GM20431 (cell line): ENCODE data around the gene PDZD2.
"Not testable (repeated sequence)": the region's sequence is repeated elsewhere in the genome, so short reads cannot be mapped to it uniquely, and the experiment has no call there.

Experiments
- in situ Hi-C: fragments of 300-500 bp; cut with MseI, MboI; formaldehyde crosslinking; loops from one replicate; pipeline ENCODE4 v1.15.0; 2020; ENCODE audit warnings: low sequenced_read_pairs; ENCODE audit not compliant: unreplicated experiment

Gene PDZD2

DNA sequence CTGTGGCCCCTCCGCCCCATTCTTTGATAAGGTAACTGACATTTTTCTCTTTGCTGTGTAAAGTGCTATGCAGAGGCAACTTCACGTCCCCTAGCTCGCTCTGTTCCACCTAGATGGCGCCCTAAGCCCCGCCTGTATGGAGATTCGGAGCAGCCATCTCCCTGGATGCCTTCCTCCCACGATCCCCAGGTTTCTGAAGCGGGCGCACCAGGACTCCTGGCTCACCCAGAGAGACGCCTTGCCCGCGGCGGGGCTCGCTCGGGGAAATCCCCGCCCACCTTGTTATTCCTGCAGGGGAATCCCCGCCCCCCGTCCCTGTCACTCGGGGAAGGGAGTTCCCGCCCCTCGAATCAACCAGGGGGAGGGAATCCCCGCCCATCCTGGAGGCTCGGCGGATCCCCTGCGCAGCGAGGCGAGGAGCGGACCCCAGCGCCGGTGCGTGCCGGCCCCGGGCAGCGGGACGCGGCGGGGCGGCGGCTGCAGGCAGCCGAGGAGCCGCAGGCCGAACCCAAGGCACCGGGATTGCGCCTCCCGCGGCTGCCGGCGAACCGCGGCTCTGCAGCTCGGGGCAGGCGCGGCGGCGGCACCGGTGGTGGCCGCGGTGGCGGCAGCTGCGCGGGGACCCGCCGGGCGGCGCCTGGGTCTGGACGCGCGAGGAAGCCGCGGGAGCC, at the start of gene PDZD2:
Gene PDZD2, plus strand, starts transcription at position 384 of the 671 bp plus-strand sequence.
- in situ Hi-C loops = no loop called here

- in situ Hi-C loops = loop anchor here (25.0 kb wide), 2 partner anchors 219 to 494 kb away; no protein-coding TSS in a partner anchor
Observed at GRCh38 chr5:31593665-31594064, 45.3 kb upstream of the PDZD2 start.

- in situ Hi-C loops = loop anchor here (25.0 kb wide), 2 partner anchors 216 to 491 kb away; no protein-coding TSS in a partner anchor
Observed at GRCh38 chr5:31596354-31596753, 42.6 kb upstream of the PDZD2 start.

DNA sequence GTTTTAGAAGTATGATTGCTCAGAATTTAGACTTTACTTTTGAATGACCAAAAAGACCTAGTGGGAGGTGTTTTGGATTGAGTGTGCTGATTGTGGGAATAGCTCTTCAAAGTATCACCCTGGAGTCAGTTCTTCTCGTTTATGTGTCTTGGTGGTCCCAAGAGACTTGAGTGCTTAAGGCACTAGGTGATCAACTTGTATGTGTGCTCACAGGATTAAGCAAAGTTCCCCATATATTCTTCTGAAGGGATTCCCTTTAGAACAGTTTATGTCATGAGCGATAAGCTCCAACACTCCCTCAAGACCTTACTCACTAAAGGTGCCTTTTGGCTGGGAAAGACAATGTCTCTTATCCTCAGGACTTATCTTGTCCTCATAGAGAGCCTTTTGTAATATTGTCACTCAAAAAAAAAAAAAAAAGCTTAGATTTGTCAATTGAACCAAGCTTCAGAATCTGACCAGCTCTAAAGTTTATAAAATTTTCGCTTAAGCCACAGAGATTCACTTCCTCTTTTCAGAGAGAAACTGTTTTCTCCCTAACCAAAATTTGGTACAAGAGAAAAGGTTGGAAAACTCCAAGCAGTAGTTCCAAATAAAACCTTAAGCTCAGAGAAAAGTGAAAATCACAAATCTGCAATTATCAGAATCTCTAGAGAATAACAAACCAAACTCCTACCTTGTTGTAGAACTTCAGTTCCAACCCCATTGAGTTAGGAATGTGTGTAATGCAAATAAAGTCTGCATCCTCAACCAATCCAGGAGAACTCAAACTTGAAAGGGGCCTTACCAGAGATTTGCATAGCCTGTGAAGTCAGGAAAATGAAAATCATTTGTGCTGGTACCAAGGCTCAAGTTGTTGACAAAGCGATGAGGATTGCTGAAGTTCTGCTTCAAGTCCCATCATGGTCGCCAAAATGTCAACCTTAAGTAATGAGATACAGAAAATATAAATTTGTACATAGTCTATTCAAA, 40.0 kb upstream of the PDZD2 start:
- in situ Hi-C loops = loop anchor here (25.0 kb wide), 2 partner anchors 213 to 488 kb away; no protein-coding TSS in a partner anchor

GRCh38 chr5:31602305-31602704, 36.6 kb upstream of the PDZD2 start:
- in situ Hi-C loops = not testable (repeated sequence)

- in situ Hi-C loops = no loop called here
Observed at GRCh38 chr5:31604240-31604639, 34.7 kb upstream of the PDZD2 start.

- in situ Hi-C loops = no loop called here
Observed at GRCh38 chr5:31604644-31605043, 34.3 kb upstream of the PDZD2 start.

- in situ Hi-C loops = no loop called here
Observed at GRCh38 chr5:31605920-31606319, 33.0 kb upstream of the PDZD2 start.

- in situ Hi-C loops = no loop called here
Observed at GRCh38 chr5:31607546-31607945, 31.4 kb upstream of the PDZD2 start.

DNA sequence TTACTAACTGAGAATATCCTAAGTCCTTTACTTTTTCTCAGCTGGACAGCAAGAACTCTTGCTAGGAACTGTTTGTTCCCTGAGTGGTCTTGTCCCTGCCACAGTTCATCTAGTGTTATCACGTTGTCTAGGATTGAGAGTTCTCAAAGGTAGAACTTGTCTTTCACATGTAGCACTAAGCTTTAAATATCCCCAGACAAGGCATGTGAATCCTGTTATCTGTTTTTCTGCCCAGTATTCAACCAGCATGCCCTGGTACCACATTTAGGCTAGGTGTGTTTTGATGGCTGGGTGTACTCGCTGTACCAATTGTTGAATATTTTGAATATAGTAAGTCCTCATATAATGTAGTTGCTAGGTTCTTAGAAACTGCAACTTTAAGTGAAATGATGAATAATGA, 27.9 kb upstream of the PDZD2 start:
- in situ Hi-C loops = no loop called here

DNA sequence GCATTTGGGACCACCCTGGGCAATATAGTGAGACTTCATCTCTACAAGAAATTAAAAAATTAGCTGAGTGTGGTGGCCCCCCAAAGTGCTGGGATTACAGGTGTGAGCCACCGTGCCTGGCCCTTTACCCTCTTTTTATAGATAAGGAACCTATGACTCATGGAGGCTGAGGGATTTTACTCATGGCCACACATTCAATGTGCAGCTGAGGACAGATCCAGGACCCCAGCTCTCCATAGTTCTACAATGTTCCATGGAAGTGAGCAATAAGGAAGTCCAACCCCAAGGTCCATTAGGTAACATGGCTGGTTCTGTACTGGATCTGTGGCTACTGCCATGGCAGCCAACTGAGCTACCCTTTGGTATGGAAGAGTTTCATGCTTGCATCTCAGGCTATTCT, 25.3 kb upstream of the PDZD2 start:
- in situ Hi-C loops = no loop called here

DNA sequence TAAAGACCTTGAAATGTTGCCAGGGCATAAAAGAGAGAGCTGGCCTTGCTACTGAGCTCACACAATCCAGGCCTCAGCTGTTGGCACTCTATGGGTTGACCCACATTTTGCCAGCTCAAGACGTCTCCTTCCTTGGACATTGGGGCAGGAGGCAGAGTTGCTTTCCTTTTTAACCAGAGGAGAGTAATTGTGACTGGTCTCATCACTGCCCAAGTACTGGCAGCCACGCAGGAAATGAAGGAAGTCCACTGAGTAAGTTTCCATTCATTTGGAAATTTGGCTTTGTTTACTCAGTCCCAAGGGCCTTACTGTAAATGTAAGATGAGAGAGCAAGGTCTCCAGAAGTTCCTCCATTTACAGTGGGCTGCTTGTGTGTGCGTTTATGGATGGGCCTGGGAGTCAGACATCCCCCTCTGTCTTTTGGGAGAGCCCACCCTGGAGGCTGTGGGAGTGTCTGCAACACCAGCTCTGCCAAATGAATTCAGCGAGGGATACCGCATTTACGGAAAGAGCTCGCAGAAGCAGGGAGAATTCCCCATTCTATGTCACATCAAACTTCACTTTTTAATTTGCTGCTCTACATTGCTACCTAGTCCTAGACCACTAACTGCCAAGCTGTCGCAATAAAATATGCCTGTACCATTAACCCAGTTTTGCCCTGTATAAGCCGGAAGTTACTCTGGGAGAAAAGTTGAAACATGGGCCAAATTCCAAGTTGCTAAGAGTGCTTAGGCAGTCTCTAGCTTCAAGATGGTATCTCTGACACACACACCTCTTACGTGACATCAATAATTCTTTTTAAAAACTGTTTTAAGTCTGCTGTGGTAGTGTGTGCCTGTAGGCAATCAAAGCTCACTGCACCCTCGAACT, 24.5 kb upstream of the PDZD2 start:
- in situ Hi-C loops = no loop called here

DNA sequence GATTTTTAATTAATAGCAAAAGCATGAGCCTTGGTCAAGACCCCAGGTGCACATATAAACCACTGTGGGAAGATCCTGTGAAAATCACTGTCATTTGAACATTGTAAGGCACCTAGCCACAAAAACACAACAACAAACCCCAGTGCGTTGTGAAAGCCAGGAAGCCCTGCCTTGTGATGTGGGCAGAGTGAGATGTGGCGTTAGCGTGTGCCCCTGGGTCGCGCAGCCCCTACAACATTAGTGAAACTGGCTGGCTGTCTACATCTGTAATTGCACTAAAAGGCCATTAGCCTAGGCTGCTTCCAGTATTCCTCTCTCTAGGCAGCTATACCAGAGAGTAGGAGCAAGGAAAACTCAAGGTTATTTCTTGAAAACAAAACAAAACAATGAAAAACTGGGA, 21.1 kb upstream of the PDZD2 start:
- in situ Hi-C loops = no loop called here

- in situ Hi-C loops = no loop called here
Observed at GRCh38 chr5:31620026-31620425, 18.9 kb upstream of the PDZD2 start.

DNA sequence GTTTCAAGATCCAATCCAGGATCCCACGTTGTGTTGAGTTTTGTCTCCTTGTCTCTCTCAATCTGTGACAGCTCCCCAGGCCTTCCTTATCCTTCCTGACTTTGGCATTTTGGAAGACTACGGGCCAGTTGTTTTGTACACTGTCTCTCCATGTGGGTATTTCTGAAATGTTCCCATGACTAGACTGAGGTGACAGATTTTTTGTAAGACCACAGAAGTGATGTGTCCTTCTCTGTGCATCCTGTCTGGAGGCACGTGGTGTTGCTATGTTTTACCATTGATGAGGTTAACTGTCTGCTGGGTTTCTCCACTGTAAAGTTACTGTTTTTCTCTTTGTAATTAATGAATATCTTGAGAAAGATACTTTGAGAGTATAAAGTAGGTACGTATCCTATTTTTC, 15.7 kb upstream of the PDZD2 start:
- in situ Hi-C loops = no loop called here

- in situ Hi-C loops = no loop called here
Observed at GRCh38 chr5:31625394-31625793, 13.5 kb upstream of the PDZD2 start.

DNA sequence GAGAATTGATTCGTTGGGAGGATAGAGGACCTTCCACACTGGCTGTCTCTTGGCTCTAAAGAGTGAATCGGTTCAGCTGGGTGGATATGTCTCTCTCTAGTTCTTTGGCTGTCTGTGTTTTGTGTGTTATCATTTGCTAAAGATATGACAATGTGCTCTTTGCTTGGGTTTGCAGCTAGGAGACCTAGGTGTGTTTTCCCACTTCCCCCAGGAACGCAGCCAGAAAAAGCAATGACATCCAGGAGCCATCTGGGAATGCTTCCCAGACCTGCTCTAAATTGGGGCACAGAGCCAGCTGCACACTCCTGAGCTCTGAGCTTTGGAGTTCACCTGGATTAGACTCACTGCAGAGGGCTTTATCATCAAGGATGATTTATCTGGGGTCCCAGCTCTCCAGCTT, 12.8 kb upstream of the PDZD2 start:
- in situ Hi-C loops = no loop called here

DNA sequence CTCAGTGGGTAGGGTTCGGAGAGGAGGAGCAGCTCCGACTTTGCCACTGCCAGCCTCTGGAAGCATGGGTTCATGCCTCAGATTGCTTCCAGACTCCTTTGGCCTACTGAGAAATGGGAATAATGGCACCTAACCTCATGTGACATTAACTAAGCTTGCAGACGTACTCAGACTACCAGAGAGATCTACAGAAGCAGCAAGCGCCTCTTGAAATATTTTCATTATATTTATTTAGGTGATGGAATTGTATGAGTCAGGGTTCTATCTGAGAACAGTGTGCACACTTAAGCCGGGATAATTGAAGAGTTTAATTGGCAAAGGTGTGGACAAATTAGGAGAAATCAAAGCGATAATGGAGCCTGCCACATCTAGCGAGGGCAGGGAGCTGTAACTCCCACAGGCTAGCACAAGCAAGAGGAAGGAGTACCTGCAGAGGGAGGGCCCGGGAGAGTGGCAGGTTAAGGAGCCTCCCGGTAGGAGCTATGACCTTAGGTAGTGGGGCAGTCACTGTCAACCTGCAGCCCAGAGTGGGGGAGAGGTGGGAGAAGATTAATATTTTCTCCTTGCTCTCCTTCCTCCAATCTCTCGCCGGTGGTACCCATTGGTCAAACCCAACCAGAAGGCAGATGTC, 12.2 kb upstream of the PDZD2 start:
- in situ Hi-C loops = no loop called here

- in situ Hi-C loops = no loop called here
Observed at GRCh38 chr5:31630931-31631330, 8.0 kb upstream of the PDZD2 start.

- in situ Hi-C loops = no loop called here
Observed at GRCh38 chr5:31632460-31632859, 6.5 kb upstream of the PDZD2 start.
